ENCODE measurements around the gene IFI27L2. TPM values are rescaled to one million over a fixed set of nuclear protein-coding genes. Genes with fewer than 3 reads are reported as not detected.

IFI27L2 gene, protein sequence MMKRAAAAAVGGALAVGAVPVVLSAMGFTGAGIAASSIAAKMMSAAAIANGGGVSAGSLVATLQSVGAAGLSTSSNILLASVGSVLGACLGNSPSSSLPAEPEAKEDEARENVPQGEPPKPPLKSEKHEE
- total RNA-seq (1 to 10 TPM; 1.7 to 6.1 TPM), polyA plus RNA-seq (1 to 10 TPM; 6.0 to 7.2 TPM)

DNA sequence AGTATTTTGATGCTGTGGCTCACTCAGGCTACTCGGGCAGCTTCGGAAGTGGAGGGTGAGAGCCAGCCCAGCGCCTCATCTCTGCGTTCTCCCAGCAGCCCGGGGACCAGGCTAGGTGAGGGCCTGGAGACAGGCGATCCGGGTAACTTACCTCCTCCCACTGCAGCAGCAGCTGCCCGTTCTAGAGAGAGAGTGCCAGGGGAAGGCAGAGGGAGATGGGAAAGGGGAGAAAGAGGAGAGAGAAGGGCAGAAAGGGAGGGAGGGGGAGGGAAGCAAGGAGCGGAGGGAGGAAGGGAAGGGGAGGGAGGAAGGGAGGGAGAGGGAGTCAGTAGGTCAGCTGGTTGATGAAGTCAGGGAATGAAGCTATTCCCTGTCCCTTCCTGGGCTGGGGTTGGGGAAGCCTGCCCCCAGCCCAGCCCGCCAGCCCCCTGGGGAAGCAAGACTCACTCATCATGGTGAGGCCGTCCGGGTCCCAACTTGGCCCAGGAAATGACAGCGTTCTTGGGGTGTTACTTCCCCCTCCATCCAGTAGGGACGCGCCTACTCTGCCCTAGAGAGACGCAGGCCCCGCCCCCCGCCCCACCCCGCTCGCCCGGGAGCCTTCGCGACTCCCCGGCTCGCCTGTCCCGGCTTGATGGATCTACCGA, at the start of gene IFI27L2:
Gene IFI27L2, minus strand, starts transcription at position 494 of the 647 bp plus-strand sequence. Its CDS starts 40 bp downstream, at position 454.
- 8% methylated on average over 27 of the region's 27 CpGs for WGBS
- peak within 1 kb of the TSS; percentile 11 to 25 for H3K9ac ChIP-seq (ENCODE audit: low read depth in 1 of 2, low read length in 2 of 2)
- H3K9me3 ChIP-seq (ENCODE audit: control insufficient read depth in 4 of 4, low read length in 3 of 4) = no peaks in the 10 kb centered on the region

GRCh38 chr14:94177806-94178205, 48.4 kb upstream of the IFI27L2 start:
- H3K27ac ChIP-seq (ENCODE audit: low read depth in 1 of 2, low read length in 2 of 2) = no peak overlapping the region
- H3K9me3 ChIP-seq (ENCODE audit: control insufficient read depth in 4 of 4, low read length in 3 of 4) = no peaks in the 10 kb centered on the region
- no peak for DNase-seq (ENCODE audit: low spot score)
- H3K27me3 ChIP-seq (ENCODE audit: control insufficient read depth in 4 of 4, insufficient read depth in 4 of 4, low read length in 3 of 4) = no peaks in the 10 kb centered on the region
- H3K36me3 ChIP-seq (ENCODE audit: control insufficient read depth in 4 of 4, insufficient read depth in 3 of 4, low read depth in 1 of 4, low read length in 3 of 4) = no peaks in the 10 kb centered on the region
- H3K4me1 ChIP-seq (ENCODE audit: control insufficient read depth in 4 of 4, insufficient read depth in 4 of 4, low read length in 3 of 4) = peaks cover 5 to 24% (median 9%) of the 10 kb centered on the region in 4 donors
- no peak for TF ChIP-seq HNF4A (conservative IDR thresholded peaks at IDR 0.05)
- no peak for TF ChIP-seq RAD21 (IDR thresholded peaks at IDR 0.05)
- TF ChIP-seq RXRA (IDR thresholded peaks at IDR 0.05) = no peak
- TF ChIP-seq SP1 (IDR thresholded peaks at IDR 0.05) = no peak
- TF ChIP-seq FOXA1 (IDR thresholded peaks at IDR 0.05) = no peak
- TF ChIP-seq, protein P1, sequence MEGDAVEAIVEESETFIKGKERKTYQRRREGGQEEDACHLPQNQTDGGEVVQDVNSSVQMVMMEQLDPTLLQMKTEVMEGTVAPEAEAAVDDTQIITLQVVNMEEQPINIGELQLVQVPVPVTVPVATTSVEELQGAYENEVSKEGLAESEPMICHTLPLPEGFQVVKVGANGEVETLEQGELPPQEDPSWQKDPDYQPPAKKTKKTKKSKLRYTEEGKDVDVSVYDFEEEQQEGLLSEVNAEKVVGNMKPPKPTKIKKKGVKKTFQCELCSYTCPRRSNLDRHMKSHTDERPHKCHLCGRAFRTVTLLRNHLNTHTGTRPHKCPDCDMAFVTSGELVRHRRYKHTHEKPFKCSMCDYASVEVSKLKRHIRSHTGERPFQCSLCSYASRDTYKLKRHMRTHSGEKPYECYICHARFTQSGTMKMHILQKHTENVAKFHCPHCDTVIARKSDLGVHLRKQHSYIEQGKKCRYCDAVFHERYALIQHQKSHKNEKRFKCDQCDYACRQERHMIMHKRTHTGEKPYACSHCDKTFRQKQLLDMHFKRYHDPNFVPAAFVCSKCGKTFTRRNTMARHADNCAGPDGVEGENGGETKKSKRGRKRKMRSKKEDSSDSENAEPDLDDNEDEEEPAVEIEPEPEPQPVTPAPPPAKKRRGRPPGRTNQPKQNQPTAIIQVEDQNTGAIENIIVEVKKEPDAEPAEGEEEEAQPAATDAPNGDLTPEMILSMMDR (IDR thresholded peaks at IDR 0.05; ENCODE audit: low read depth, low read length, missing input control) = no peak
- no peak for TF ChIP-seq ATF3 (IDR thresholded peaks at IDR 0.05)
- TF ChIP-seq EGR1 (IDR thresholded peaks at IDR 0.05; ENCODE audit: low read depth in 2 of 2) = no peak
- no peak for TF ChIP-seq FOXA2 (IDR thresholded peaks at IDR 0.05)
- TF ChIP-seq HNF4G (IDR thresholded peaks at IDR 0.05) = no peak
- no peak for TF ChIP-seq GABPA (IDR thresholded peaks at IDR 0.05 in 1 of 2, conservative IDR thresholded peaks at IDR 0.05 in 1 of 2)
- no peak for TF ChIP-seq MAX (IDR thresholded peaks at IDR 0.05)
- TF ChIP-seq REST (IDR thresholded peaks at IDR 0.05) = no peak
- no peak for TF ChIP-seq JUND (IDR thresholded peaks at IDR 0.05)
- TF ChIP-seq TAF1 (conservative IDR thresholded peaks at IDR 0.05) = no peak
- TF ChIP-seq YY1 (IDR thresholded peaks at IDR 0.05) = no peak
- TF ChIP-seq NR2F2 (IDR thresholded peaks at IDR 0.05) = no peak
- TF ChIP-seq, protein P2, sequence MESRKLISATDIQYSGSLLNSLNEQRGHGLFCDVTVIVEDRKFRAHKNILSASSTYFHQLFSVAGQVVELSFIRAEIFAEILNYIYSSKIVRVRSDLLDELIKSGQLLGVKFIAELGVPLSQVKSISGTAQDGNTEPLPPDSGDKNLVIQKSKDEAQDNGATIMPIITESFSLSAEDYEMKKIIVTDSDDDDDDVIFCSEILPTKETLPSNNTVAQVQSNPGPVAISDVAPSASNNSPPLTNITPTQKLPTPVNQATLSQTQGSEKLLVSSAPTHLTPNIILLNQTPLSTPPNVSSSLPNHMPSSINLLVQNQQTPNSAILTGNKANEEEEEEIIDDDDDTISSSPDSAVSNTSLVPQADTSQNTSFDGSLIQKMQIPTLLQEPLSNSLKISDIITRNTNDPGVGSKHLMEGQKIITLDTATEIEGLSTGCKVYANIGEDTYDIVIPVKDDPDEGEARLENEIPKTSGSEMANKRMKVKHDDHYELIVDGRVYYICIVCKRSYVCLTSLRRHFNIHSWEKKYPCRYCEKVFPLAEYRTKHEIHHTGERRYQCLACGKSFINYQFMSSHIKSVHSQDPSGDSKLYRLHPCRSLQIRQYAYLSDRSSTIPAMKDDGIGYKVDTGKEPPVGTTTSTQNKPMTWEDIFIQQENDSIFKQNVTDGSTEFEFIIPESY (IDR thresholded peaks at IDR 0.05) = no peak
- no peak overlapping the region for H3K9ac ChIP-seq (ENCODE audit: low read depth in 1 of 2, low read length in 2 of 2)
- no peak overlapping the region for H3K4me3 ChIP-seq (ENCODE audit: low read depth in 1 of 3, low read length in 3 of 3)
- WGBS = 74% methylated on average over 1 of the region's 1 CpG

More for the DNA sequence above, at the start of gene IFI27L2:
- Histone ChIP-seq H3K36me3 (ENCODE audit: control insufficient read depth in 4 of 4, insufficient read depth in 3 of 4, low read depth in 1 of 4, low read length in 3 of 4) (no peaks in the 10 kb centered on the region), H3K4me3 (ENCODE audit: low read depth in 1 of 3, low read length in 3 of 3) (peak within 1 kb of the TSS in 2 of 3 donors; percentile 46 to 55), H3K4me1 (ENCODE audit: control insufficient read depth in 4 of 4, insufficient read depth in 4 of 4, low read length in 3 of 4) (peaks cover 0 to 8% (median 5%) of the 10 kb centered on the region in 4 donors), H3K27me3 (ENCODE audit: control insufficient read depth in 4 of 4, insufficient read depth in 4 of 4, low read length in 3 of 4) (no peaks in the 10 kb centered on the region), H3K27ac (ENCODE audit: low read depth in 1 of 2, low read length in 2 of 2) (peak within 1 kb of the TSS; percentile 53 to 54)
- TF ChIP-seq RAD21 (IDR thresholded peaks at IDR 0.05) (peak in 1 of 2 donors; percentile 5), EGR1 (IDR thresholded peaks at IDR 0.05; ENCODE audit: low read depth in 2 of 2) (no peak)
- TF ChIP-seq, protein P1 (IDR thresholded peaks at IDR 0.05; ENCODE audit: low read depth, low read length, missing input control) = peak; percentile 8
- DNase-seq (ENCODE audit: low spot score) = peak; percentile 69
